ENCODE data around the gene FGGY.
"Not testable (repeated sequence)": the region's sequence is repeated elsewhere in the genome, so short reads cannot be mapped to it uniquely, and the experiment has no call there.

FGGY gene

GRCh38 chr1:59598120-59598440 is 301.2 kb downstream of the FGGY start:
- no peak for DNase-seq

- DNase-seq, result peak; percentile 70
Observed at GRCh38 chr1:59601041-59601441, 304.1 kb downstream of the FGGY start.

DNA sequence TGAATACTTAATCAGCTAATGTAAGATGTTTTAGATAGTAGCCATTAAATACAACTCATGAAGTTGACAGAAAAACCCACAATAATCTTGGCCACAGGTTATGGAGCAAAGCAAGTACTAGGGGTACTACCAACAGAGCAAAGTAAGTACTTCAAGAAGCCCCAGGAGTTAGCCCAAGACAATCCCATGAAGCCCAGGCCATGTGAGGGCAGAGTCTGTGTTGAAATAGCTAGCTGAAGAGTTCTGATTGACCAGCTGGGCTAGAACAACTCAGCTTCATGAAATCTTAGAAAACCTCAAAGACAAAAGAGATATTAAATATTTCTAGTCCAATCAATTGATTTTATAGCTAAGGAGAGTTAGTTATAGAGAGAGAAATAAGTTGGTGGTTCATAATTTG is 304.9 kb downstream of the FGGY start:
- no peak for DNase-seq

- no peak for DNase-seq
Observed at GRCh38 chr1:59604191-59604590, 307.3 kb downstream of the FGGY start.

DNA sequence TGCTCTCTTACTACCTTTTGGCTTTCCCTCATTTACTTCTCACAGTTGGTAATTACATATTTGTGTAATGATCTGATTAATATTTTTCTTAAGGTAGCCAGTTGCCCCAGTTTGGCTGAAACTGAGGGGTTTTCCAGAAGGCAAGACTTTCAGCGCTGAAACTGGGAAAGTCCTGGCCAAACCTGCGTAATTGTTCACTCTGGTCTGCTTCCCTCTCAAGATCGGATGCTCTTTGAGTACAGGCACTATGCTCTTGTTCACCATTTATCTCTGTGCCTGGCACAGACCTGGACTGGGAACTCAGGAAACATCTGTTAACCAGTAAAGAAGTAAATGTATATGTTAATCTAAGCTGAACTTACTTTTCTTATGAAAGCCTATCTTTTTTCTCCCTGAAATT is 308.3 kb downstream of the FGGY start:
- no peak for DNase-seq

DNA sequence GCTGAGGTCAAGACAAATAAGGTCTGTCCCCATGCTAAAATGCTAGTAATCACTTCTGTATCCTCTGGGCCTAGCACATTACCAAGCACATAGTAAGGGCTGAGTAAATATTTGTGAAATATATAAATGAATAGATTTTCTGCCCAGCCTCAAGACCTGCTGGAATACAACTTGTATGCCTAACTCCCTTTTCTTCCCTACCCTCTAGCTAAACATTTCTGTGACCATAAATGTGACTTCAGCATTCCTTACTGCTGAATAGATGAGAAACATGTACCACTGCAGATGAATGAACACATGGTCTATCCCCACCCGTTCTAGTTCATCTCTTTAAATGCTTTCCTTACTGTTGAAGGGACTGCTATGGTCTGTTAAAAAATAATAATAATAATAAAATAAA is 308.9 kb downstream of the FGGY start:
- no peak for DNase-seq

GRCh38 chr1:59609245-59609644 is 312.4 kb downstream of the FGGY start:
- DNase-seq, result no peak

DNA sequence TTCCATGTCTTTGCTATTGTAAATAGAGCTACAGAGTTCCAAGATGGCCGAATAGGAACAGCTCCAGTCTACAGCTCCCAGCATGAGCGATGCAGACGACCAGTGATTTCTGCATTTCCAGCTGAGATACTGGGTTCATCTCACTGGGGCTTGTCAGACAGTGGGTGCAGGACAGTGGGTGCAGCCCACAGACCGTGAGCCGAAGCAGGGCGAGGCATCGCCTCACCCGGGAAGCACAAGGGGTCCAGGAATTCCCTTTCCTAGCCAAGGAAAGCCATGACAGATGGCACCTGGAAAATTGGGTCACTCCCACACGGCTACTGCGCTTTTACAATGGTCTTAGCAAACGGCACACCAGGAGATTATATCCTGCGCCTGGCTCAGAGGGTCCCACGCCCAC is 313.6 kb downstream of the FGGY start:
- not testable (repeated sequence) for DNase-seq

DNA sequence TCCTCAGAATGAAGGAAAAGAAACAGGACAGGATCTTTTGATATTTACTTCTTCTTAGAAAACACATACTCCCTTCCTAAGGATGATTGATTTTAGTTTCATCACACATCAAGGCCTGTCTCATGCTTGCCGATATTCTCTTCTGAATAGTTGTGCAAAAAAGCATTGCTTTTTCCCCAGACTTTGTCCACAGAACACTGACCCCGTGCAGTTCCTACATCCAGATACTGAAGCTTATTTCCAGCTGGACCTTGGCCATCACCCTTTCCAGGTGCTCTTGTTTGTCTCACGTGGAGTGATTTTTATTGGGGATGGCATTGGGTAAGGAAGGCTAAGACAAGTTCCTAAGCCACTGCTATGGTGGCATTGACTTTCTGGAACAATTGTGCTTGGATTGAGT is 320.5 kb downstream of the FGGY start:
- no peak for DNase-seq

GRCh38 chr1:59619557-59619956 is 322.7 kb downstream of the FGGY start:
- no peak for DNase-seq

- DNase-seq, result no peak
Observed at GRCh38 chr1:59625384-59625783, 328.5 kb downstream of the FGGY start.

GRCh38 chr1:59631561-59632255 is 334.8 kb downstream of the FGGY start:
- no peak for DNase-seq

DNA sequence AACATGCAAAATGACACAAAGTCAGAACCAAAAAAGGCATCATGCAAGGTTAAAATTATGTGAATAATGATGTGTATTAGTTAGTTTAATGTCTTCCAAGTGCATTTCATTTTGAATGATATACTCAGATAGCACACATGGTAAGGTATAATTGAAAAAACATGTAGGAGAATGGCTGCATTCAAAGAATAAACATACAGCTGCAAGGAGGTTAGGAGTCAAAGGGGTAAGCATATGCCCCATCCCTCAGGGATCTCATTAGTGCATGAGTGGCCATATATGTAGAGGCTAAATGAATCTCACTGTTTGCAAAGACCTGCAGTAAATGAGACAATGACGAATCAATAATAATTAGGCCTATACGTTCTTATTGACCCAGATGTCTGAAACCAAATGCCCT is 338.2 kb downstream of the FGGY start:
- DNase-seq, result no peak

DNA sequence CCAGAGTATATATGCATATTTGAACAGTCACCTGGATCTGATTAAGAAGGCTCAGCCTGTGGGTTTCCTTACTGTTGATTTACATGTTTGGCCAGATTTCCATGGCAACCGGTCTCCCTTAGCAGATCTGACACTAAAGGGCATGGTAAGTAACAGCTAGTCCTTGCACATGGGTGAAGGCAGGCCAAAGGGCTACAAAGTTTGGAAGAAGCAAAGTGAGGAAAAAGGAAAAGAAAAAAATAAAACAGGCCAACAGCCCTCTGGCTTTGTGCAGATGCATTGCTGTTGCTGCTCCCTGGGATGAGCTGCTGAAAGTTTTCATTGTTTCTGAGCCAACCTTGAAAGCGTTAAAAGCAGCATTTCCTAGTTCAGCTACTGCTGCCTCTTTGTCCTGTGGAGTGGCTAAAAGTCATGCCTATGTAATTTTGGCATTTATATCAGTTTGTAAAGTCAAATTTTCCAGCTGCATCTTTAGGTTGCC is 341.4 kb downstream of the FGGY start:
- peak; percentile 58 for DNase-seq

GRCh38 chr1:59639266-59639665 is 342.4 kb downstream of the FGGY start:
- no peak for DNase-seq

- no peak for DNase-seq
Observed at GRCh38 chr1:59640851-59641250, 344.0 kb downstream of the FGGY start.

- no peak for DNase-seq
Observed at GRCh38 chr1:59641836-59642235, 344.9 kb downstream of the FGGY start.

DNA sequence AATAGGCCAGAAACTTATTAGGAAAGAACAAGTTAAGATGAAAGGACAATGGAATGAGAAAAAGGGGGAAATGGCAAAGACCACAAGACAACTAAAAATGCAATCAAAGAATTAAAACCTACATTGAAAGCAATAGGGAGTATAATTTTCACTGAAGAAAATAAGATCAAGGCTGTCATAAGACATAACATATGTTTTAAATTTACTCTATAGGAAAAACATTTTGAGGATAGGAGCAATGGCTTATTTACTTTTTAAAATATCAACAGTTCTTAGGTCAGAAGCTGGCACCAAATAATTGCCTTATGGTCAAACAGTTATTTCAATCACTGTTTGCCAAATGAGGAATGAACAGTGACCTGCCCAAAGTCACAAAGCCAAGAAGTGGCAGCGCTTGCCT is 346.6 kb downstream of the FGGY start:
- DNase-seq, result no peak

DNA sequence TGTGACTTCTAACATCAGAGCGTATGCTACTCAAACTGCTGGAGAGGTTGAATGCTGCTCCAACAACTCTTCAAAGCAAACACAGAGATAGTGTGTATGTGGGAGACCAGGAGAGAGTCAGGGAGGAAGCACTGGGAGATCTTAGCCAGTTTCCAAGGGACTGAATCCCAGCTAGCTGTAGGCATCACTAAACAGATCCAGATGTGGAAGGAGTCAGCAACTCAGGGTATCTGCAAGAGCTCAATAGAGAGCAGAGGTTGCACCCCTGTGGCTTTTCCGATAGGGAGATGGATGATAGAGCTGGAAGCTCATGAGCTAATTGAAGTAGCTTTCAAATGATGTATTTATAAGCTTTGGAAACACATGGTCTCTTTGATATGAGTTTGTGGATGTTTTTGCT is 349.0 kb downstream of the FGGY start:
- DNase-seq, result no peak

GRCh38 chr1:59653142-59653958 is 356.5 kb downstream of the FGGY start:
- DNase-seq, result not testable (repeated sequence)

DNA sequence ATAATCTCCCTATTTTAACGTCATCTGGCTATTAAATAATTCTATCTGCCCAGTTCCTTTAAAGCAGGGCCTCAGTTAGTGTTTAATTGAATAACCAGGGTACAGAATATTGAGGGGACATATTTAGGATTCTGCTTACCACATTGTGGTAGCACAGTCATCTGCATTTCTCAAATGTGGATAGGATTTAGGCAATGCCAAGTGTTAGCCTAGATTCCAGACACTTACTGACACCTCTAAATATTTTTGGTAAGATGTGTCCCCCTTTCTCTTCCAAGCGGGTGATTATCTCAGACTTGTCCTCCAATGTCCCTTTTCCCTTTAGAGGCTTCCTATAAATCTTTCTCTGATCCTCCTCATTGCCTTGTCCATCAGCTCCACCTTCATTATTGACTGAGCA is 357.1 kb downstream of the FGGY start:
- DNase-seq, result no peak

GRCh38 chr1:59657873-59658465 is 361.1 kb downstream of the FGGY start:
- DNase-seq, result no peak

GRCh38 chr1:59664166-59664565 is 367.3 kb downstream of the FGGY start:
- DNase-seq, result no peak

- no peak for DNase-seq
Observed at GRCh38 chr1:59666106-59666505, 369.2 kb downstream of the FGGY start.
